Measurements from ENCODE around the gene GZF1.

- TF ChIP-seq CTCF (IDR thresholded peaks at IDR 0.05) = no peak
- no peak for TF ChIP-seq EZH2 (IDR thresholded peaks at IDR 0.05)
Measured at GRCh38 chr20:23414526-23415188, 52.7 kb downstream of the GZF1 start.

Measured in neural progenitor cell (in vitro differentiated cells).